Right kidney (tissue), 1 donor: ENCODE results near the gene ACO2.
"Not testable (repeated sequence)": the region's sequence is repeated elsewhere in the genome, so short reads cannot be mapped to it uniquely, and the experiment has no call there.

Experiments
- DNase-seq: peaks from one replicate; pipeline ENCODE4 v3.0.0-alpha.2; 2016

ACO2 gene

GRCh38 chr22:41447435-41448188, 21.3 kb upstream of the ACO2 start:
- peak; percentile 94 for DNase-seq

GRCh38 chr22:41448189-41448808, 20.6 kb upstream of the ACO2 start:
- peak; percentile 91 for DNase-seq

- no peak for DNase-seq
Measured at GRCh38 chr22:41458161-41458728, 10.7 kb upstream of the ACO2 start.

- no peak for DNase-seq
Measured at GRCh38 chr22:41459431-41459830, 9.5 kb upstream of the ACO2 start.

- DNase-seq = not testable (repeated sequence)
Measured at GRCh38 chr22:41460071-41460470, 8.8 kb upstream of the ACO2 start.

GRCh38 chr22:41461901-41462300, 7.0 kb upstream of the ACO2 start:
- DNase-seq = no peak

GRCh38 chr22:41469218-41469851, 418 bp downstream of the ACO2 start:
- DNase-seq = peak; percentile 88

GRCh38 chr22:41470886-41471285, 2.0 kb downstream of the ACO2 start:
- no peak for DNase-seq

GRCh38 chr22:41471568-41471967, 2.7 kb downstream of the ACO2 start:
- DNase-seq = no peak

- no peak for DNase-seq
Measured at GRCh38 chr22:41474872-41475451, 6.0 kb downstream of the ACO2 start.

- no peak for DNase-seq
Measured at GRCh38 chr22:41478473-41478872, 9.6 kb downstream of the ACO2 start.

- no peak for DNase-seq
Measured at GRCh38 chr22:41478891-41479521, 10.1 kb downstream of the ACO2 start.

GRCh38 chr22:41479671-41480396, 10.9 kb downstream of the ACO2 start:
- no peak for DNase-seq

- DNase-seq = no peak
Measured at GRCh38 chr22:41480397-41480735, 11.4 kb downstream of the ACO2 start.

GRCh38 chr22:41481131-41481830, 12.4 kb downstream of the ACO2 start:
- DNase-seq = no peak

- DNase-seq = no peak
Measured at GRCh38 chr22:41481925-41482318, 13.0 kb downstream of the ACO2 start.

GRCh38 chr22:41482319-41482935, 13.5 kb downstream of the ACO2 start:
- DNase-seq = no peak

GRCh38 chr22:41485033-41485432, 16.1 kb downstream of the ACO2 start:
- DNase-seq = no peak

GRCh38 chr22:41487037-41487935, 18.4 kb downstream of the ACO2 start:
- no peak for DNase-seq

- DNase-seq = no peak
Measured at GRCh38 chr22:41488076-41488475, 19.2 kb downstream of the ACO2 start.
